PFSK-1 (cell line): Measurements from ENCODE around the gene OTUD1.

Experiments used
- FOXP2 ChIP-seq: optimal IDR thresholded peaks from 2 replicates; pipeline ENCODE3; 2011; ENCODE audit warnings: borderline replicate concordance, control low read depth, inconsistent platforms; ENCODE audit not compliant: insufficient read depth; ENCODE audit errors: extremely low read length, extremely low read depth
- POLR2AphosphoS5 ChIP-seq: IDR thresholded peaks from 2 replicates; pipeline ENCODE4 v1.6.1; 2012; ENCODE audit warnings: low read depth, mild to moderate bottlenecking, control low read depth, low read length, moderate library complexity
- SIN3A ChIP-seq: IDR thresholded peaks from 2 replicates; pipeline ENCODE4 v1.6.1; 2012; ENCODE audit warnings: mild to moderate bottlenecking, low read length, moderate library complexity, borderline replicate concordance; ENCODE audit not compliant: insufficient read depth
- TAF1 ChIP-seq: IDR thresholded peaks from 2 replicates; pipeline ENCODE4 v1.6.1; 2012; ENCODE audit warnings: low read length, control low read depth, borderline replicate concordance; ENCODE audit not compliant: insufficient read depth
- TF ChIP-seq, protein P1 (sequence below), 2 experiments: IDR thresholded peaks; 2 replicates each; pipeline versions ENCODE4 v1.6.1 to v1.8.0; 2011 to 2012; ENCODE audit warnings: low read depth in 2 of 2, low read length in 2 of 2, control low read depth in 1 of 2, inconsistent platforms in 1 of 2, mild to moderate bottlenecking in 1 of 2, moderate library complexity in 1 of 2; ENCODE audit not compliant: insufficient read depth in 1 of 2

DNA sequence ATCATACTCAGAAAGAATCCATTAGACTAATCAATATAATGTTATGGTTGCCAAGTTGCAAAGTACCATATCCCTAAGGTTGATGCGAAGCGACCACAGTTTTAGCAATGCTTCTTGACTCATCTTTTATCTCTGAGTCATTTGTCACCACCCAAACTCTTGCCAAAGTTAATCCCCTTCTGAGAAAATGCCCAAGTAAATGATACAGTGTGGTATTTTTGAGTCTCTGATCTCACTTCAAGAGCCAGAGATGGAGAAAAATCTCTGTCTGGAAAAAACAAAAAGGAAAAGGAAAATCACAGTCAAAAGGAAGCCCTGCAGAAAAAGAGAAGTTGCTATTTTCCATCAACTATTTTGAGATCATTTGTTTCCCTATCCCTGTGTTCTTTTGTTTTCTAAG, 26.7 kb upstream of the OTUD1 start:
- TF ChIP-seq POLR2AphosphoS5 (no peak), TAF1 (no peak), SIN3A (no peak), FOXP2 (no peak)
- TF ChIP-seq, protein P1, sequence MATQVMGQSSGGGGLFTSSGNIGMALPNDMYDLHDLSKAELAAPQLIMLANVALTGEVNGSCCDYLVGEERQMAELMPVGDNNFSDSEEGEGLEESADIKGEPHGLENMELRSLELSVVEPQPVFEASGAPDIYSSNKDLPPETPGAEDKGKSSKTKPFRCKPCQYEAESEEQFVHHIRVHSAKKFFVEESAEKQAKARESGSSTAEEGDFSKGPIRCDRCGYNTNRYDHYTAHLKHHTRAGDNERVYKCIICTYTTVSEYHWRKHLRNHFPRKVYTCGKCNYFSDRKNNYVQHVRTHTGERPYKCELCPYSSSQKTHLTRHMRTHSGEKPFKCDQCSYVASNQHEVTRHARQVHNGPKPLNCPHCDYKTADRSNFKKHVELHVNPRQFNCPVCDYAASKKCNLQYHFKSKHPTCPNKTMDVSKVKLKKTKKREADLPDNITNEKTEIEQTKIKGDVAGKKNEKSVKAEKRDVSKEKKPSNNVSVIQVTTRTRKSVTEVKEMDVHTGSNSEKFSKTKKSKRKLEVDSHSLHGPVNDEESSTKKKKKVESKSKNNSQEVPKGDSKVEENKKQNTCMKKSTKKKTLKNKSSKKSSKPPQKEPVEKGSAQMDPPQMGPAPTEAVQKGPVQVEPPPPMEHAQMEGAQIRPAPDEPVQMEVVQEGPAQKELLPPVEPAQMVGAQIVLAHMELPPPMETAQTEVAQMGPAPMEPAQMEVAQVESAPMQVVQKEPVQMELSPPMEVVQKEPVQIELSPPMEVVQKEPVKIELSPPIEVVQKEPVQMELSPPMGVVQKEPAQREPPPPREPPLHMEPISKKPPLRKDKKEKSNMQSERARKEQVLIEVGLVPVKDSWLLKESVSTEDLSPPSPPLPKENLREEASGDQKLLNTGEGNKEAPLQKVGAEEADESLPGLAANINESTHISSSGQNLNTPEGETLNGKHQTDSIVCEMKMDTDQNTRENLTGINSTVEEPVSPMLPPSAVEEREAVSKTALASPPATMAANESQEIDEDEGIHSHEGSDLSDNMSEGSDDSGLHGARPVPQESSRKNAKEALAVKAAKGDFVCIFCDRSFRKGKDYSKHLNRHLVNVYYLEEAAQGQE (IDR thresholded peaks at IDR 0.05; ENCODE audit: insufficient read depth in 1 of 2, low read depth in 2 of 2, low read length in 2 of 2), result no peak
